T-helper 2 cell (primary cell): ENCODE data around the gene DDA1.

ENCODE experiments used
- DNase-seq, 5 experiments: peaks; one replicate each; pipeline versions ENCODE4 v3.0.0 to v3.0.0-alpha.2; 2012 to 2022

DDA1 gene

DNA sequence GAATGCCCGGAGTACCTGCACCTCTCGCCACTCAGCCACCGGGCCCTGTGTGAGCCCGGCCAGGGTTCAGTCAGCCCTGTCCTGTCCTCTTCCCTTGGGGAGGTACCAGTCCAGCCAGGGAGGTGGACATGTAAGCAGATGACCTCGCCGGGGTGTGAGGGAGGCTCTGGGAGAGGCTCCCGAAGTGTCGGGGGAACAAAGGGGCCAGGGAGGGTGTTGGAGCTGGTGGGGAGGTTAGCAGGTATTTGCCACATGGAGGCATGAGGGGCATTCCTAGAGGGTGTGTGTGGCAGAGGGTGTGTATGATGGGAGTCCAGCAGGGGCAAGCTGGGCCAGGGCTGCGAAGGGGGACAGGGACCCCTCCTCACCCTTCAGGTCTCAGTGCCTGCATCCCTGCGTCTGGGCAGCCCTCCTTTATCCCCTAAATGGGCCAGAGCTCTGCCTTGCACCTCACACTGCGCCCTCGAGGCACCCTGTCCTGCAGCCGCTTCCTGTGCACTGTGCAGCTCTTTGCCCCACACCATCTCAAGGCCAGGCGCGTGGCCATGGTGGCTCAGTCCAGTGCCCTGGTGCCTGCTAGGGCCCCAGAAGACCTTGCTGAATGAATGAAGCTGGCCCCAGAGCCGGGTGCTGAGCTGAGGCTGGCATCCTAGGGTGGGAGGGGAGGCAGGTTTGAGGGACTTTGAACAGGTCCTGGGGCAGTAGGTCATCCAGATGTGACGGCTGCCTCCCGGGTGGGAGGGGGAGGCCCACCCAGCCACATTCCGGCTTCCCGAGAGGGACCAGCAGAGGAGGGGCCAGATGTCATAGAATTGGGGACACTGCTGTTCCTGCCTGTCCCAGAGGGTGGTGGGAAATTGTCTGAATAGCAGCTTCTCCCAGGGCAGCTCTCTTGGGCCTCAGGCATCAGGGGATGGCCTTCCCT lies 3.1 kb downstream of the DDA1 start:
- DNase-seq, result no peak

GRCh38 chr19:17314007-17314593 lies 4.7 kb downstream of the DDA1 start:
- DNase-seq, result no peak

DNA sequence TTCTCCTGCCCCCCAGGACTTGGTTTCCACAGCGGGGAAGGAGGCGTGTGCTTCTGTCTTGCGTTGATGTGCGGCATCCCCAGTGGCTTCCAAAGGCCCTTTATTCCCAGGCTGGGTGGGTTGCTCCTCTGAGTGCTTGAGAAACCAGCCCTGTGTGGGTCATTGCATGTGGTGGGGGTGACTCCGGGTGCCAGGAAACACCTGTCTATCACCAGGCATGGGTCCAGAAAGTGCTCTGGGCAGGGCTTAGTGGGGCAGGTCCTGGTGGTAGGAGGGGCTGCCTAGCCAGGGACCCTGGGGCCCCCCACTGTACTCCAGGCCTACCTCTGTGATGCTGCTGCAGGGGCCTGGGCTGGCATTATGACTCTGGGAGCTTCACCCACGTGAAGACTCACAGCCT lies 9.6 kb downstream of the DDA1 start:
- no peak for DNase-seq

GRCh38 chr19:17319473-17320238 lies 10.3 kb downstream of the DDA1 start:
- no peak for DNase-seq

- DNase-seq, result no peak
Observed at GRCh38 chr19:17320435-17320834, 11.1 kb downstream of the DDA1 start.

- DNase-seq, result no peak
Observed at GRCh38 chr19:17321655-17322489, 12.5 kb downstream of the DDA1 start.

DNA sequence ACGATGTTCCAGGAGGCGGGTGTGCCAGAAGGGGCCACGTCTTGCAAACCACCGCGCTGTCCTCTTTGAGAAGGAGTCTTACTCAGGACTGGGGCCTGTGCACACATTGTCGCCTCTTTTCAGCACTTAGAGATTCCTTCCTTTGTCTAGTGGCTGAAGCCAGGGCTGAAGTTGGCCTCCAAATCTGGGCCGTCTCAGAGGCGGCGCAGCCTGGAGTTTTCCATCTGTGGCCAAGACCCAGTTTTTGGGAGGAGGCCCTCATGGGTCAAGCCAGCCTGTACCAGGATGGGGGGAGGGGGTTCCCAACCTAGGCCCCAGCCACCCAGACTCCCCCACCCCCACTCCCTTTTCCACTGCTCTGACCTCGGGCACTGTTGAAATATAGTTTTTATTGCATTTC lies 13.5 kb downstream of the DDA1 start:
- no peak for DNase-seq

DNA sequence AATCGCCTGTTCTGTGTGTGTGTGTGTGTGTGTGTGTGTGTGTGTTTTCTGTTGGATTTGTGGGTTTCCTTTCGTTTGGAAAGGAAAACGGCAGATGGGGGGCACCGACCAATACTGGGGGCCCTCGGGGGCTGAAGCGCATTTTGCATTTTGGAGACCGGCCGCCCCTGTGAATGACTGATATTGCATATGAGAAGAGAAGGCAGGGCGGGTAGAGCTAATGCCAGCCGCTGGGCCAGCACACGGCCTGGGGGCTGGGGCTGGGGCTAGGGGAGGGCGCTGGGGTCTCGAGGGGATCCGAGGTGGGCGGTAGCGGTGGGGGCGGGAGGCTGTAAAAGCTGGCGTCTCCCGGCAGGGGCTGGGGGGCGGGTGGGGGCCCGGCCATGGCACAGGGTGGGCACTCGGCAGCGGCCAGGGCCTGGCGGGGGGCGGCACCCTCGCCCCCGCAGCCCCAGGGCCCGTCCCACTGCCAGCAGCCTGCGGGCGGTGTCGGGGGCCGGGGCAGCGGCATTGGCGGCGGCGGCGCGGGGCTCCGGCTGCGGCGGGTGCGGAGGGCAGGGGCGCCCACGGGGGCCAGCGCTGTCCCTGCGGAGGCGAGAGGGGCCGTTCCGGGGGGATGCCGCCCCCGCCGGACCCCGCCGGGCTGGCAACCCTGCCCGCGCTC lies 14.1 kb downstream of the DDA1 start:
- no peak for DNase-seq

DNA sequence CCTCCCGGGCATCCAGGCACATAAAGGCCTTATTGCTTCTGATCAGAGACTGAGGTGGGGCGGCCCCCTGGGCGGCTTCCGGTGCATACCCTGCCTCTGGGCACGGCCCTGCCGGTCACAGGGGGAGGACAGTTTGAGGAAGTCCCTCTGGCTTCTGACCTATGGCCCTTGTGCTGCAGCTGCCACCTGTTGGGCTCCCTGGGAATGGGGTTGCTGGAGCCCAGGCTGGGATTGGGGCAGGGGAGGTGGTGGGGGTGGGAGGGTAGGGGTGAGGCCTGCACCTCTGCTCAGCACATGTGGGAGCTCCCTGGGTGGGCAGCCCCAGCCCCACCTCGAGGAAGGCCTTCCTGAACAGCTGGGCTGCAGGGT lies 14.6 kb downstream of the DDA1 start:
- DNase-seq, result no peak

- no peak for DNase-seq
Observed at GRCh38 chr19:17324357-17325114, 15.2 kb downstream of the DDA1 start.

DNA sequence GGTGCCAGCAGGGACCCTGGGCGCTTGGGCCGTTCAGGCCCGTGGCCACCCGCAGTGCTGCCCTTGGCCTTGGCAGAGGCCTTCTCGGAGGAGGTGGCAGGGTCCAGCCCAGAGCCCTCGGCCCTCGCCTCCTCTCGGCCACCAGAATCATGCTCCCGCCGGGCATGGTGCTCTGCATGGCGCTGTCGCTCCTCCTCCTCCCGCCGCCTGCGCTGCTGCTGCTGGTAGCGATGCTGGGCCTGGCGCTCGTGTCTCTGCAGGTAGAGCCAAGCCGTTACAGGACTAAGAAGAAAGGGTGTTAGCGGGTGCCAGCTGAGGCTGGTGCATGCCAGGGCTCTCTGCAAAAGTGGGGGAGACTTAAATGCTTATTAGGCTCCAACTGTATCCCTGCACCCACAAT lies 15.8 kb downstream of the DDA1 start:
- no peak for DNase-seq

DNA sequence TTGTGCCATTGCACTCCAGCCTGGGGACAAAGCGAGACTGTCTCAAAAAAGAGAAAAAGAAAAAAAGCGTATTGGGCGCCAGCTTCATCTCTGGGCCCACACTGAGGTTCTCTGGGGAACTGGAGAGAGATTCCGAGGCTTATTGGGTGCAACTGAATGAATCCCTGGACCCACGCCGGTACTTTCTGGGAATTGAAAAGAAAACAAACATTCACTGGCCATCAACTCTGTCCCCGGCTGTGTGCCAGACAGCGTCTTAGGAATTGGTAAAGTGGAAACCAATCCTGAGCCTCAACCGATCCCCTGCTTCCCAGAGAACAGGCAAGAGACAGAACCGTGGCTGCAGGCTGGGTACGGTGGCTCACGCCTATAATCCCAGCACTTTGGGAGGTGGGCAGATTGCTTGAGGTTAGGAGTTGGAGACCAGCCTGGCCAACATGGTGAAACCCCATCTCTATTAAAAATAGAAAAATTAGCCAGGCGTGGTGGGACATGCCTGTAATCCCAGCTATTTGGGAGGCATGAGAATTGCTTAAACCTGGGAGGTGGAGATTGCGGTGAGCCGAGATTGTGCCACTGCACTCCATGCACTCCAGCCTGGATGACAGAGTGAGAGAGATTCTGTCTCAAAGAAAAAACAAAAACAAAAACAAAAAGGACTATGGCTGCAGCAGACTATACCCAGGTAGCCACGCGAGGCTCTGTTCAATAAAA lies 16.7 kb downstream of the DDA1 start:
- DNase-seq, result no peak

DNA sequence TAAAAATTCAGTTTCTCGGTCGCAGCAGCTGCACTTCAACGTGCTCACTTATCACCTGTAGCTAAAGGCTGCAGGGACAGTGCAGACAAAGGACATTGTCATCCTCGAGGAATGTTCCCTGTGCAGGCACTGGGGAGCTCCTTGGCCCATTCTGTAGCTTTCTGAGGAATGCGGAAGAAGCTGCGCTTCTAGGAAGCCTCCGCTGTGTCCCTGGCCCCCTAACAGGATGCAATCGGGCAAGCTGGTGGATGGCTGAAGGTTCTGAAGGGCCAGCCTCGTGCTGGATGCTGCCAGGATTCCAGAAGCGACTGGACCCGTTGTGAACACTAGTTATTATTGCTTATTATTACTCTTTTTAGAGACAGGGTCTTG lies 17.2 kb downstream of the DDA1 start:
- DNase-seq, result no peak

GRCh38 chr19:17327068-17327653 lies 17.8 kb downstream of the DDA1 start:
- no peak for DNase-seq

DNA sequence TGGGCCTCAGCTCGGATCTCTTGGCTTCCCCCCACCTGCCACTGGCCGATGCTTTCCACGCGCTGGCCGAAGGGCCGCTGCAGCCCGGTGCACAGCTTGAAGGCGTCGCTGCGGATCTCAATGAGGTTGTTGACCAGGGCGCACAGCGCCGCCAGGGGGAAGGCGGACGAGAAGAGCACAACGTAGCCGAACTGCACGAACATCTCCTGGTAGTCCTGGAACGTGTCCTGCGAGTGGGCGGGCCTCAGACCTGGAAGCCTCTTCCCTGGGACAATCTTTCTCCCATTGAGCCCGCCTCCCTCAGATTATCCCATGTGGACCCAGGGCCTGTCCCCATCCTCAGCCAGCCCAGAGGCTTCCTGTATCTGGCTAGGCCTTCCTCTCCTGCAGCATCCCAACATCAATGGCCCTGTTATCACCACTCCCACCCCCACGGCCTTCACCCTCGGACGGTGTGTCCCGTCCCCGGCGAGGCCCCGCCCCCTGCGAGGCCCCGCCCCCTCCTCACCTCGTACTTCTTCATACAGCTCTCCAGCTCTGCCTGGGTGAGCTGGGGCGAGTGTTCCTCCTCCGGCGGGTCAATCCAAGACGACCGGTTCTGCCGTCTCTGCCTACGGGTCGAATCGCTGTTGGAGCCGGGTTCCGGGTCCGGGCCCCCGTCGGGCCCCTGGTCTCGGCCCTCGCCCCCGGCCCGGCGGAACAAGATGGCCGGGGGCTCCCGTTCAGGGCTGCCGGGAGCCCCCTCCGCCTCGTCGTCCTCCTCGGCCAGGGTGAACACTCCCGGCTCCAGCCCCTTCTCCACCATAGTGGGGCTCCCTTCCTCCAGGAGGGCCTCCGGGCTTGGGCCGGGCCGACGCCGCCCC lies 18.5 kb downstream of the DDA1 start:
- peak; percentile 36 to 64 (median 43) for DNase-seq

DNA sequence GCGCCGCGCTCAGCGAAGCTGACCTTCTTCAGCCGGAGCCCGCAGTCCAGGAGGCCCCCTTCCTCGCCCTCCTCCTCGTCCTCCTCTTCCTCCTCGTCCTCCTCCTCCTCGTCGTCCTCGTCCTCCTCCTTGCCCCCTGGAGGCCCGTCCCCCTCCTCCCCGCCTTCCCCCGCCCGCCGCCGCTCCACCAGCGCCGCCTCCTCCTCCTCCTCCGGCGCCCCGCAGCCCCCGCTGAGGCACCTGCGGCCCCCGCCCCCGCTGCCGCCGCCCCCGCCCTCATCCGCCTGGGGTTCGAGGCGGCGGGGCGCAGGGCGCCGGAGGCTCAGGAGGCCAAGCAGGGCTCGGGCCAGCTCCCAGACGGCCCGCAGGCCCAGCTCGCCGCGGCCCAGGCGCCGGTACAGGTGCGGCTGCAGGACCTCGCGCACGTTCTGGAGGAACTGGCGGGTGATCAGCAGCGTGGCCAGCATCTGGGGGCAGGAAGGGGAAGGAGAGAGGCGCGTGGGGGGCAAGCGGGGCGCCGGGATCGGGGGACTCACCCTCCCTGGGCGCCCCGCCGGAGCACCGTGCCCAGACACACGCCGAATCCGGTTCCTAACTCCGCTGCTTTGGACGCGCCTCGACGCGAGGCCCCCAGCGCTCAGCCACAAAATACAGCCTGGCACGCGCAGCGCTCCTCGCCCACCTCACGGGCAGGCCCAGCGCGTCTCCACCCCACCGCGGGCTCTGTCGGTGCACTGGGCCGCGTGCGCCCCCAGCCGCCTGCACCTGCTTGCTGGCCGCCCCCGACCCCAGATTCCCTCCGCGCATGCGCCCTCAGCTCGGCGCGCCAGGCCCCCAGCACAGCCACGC lies 19.4 kb downstream of the DDA1 start:
- peak in 3 of 5 experiments; percentile 21 to 43 (median 40) for DNase-seq

GRCh38 chr19:17329366-17330261 lies 20.3 kb downstream of the DDA1 start:
- no peak for DNase-seq
